ENCODE measurements around the gene DGKG.
A peak's percentile ranks its signal among the peaks of the same experiment; 100 is the strongest.

DGKG gene

GRCh38 chr3:186138272-186138981 is 223.6 kb downstream of the DGKG start:
- DNase-seq (ENCODE audit: low read depth) = no peak

- DNase-seq (ENCODE audit: low read depth) = no peak
These were observed 224.9 kb downstream of the DGKG start for GRCh38 chr3:186137051-186137685.

GRCh38 chr3:186133980-186134379 is 228.1 kb downstream of the DGKG start:
- no peak for DNase-seq (ENCODE audit: low read depth)

- DNase-seq (ENCODE audit: low read depth) = no peak
These were observed 229.5 kb downstream of the DGKG start for GRCh38 chr3:186132487-186132886.

- no peak for DNase-seq (ENCODE audit: low read depth)
These were observed 232.8 kb downstream of the DGKG start for GRCh38 chr3:186129206-186129605.

GRCh38 chr3:186128158-186128557 is 233.9 kb downstream of the DGKG start:
- DNase-seq (ENCODE audit: low read depth) = no peak

GRCh38 chr3:186127463-186127862 is 234.6 kb downstream of the DGKG start:
- DNase-seq (ENCODE audit: low read depth) = no peak

GRCh38 chr3:186125118-186125517 is 236.9 kb downstream of the DGKG start:
- DNase-seq (ENCODE audit: low read depth) = no peak

- DNase-seq (ENCODE audit: low read depth) = no peak
These were observed 237.4 kb downstream of the DGKG start for GRCh38 chr3:186124592-186124991.

GRCh38 chr3:186123012-186123411 is 239.0 kb downstream of the DGKG start:
- DNase-seq (ENCODE audit: low read depth) = no peak

GRCh38 chr3:186121968-186122367 is 240.1 kb downstream of the DGKG start:
- DNase-seq (ENCODE audit: low read depth) = no peak

GRCh38 chr3:186121278-186121677 is 240.8 kb downstream of the DGKG start:
- DNase-seq (ENCODE audit: low read depth) = no peak

- DNase-seq (ENCODE audit: low read depth) = no peak
These were observed 242.5 kb downstream of the DGKG start for GRCh38 chr3:186119499-186119898.

GRCh38 chr3:186118692-186119091 is 243.3 kb downstream of the DGKG start:
- no peak for DNase-seq (ENCODE audit: low read depth)

- no peak for DNase-seq (ENCODE audit: low read depth)
These were observed 244.4 kb downstream of the DGKG start for GRCh38 chr3:186117521-186118134.

- no peak for DNase-seq (ENCODE audit: low read depth)
These were observed 246.6 kb downstream of the DGKG start for GRCh38 chr3:186115239-186115996.

GRCh38 chr3:186110975-186111974 is 250.8 kb downstream of the DGKG start:
- DNase-seq (ENCODE audit: low read depth) = no peak

GRCh38 chr3:186109897-186110803 is 251.9 kb downstream of the DGKG start:
- DNase-seq (ENCODE audit: low read depth) = no peak

GRCh38 chr3:186108941-186109865 is 252.8 kb downstream of the DGKG start, which contains the start of gene ETV5:
Gene ETV5 (minus strand): TSS chr3:186109089. CDS start chr3:186105868, 3,221 bp downstream.
- peak; percentile 68 for DNase-seq (ENCODE audit: low read depth)

Measured in activated T-helper 1 cell treated with Interleukin-2 at 50 U/mL for 16 hours (primary cell).